CD4-positive, alpha-beta T cell treated with Interleukin-15 for 1 hour (primary cell): ENCODE results near the gene UBE2I.
"Not testable (repeated sequence)": the region's sequence is repeated elsewhere in the genome, so short reads cannot be mapped to it uniquely, and the experiment has no call there.

Experiments used
- DNase-seq: peaks from one replicate; pipeline ENCODE4 v3.0.0-alpha.2; 2020

Gene UBE2I

GRCh38 chr16:1277617-1278282, 31.7 kb upstream of the UBE2I start:
- DNase-seq: no peak

GRCh38 chr16:1278477-1278876, 31.0 kb upstream of the UBE2I start:
- DNase-seq: no peak

- DNase-seq: no peak
These were observed 30.1 kb upstream of the UBE2I start for GRCh38 chr16:1279081-1279944.

DNA sequence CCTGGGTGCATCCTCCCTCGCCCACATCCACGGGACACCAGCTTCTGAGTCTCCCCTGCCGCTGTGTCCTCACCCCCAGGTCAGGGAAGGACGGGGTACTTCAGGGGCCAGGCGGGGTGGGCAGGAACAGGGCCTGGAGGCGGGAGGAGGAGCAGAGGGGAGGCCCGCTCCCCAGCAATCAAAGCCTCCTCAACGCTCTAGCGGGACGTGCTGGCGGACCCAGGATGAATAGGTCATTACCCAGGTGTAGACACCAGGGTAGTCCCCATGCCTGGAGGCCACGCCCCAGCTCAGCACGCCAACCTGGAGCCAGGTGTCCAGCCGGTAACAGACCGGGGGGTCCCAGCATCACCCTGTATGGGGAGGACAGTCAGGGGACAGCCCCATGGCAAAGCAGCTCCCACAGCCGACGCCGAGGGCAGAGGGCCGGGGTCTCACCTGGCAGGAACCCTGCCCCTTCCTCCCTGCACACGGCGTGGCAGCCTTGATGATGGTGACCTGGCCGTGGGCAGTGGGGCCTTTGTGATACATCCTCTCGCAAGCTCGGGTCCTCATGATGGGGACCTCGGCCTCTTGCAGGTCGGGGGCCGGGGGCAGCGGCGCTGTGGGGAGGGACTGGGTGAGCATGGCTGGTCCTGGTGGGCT, 29.4 kb upstream of the UBE2I start:
- DNase-seq: no peak

GRCh38 chr16:1280783-1281182, 28.7 kb upstream of the UBE2I start:
- DNase-seq: no peak

- DNase-seq: no peak
These were observed 27.9 kb upstream of the UBE2I start for GRCh38 chr16:1281517-1281916.

DNA sequence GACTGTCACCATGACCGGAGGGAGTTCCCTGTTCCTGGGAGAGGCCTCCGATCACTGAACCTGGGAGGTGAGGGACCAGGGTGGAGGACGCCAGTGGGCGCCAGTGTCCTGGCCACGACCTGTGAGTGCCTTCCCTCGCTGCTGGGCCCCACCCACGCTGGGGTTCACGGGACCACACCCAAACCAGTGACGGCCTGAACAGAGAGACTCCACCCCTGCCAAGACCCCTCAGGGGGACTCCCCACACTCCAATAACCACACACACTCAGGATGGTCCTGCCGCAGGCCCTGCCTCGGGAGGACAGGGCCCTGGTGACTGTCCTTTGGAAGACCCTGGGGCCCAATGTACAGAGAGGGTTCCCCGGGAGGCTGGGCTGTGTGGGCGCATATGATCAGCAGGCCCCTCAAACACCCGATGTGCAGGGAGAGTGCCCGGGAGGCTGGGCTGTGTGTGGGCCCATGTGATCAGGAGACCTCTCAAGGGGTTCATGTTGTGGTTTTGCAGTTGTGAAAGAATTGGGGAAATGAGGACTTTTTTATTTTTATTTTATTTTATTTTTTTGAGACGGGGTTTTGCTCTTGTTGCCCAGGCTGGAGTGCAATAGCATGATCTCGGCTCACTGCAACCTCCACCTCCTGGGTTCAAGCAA, 27.0 kb upstream of the UBE2I start:
- DNase-seq: no peak

- no peak for DNase-seq
These were observed 26.1 kb upstream of the UBE2I start for GRCh38 chr16:1283296-1283695.

- DNase-seq: no peak
These were observed 25.3 kb upstream of the UBE2I start for GRCh38 chr16:1283996-1284616.

GRCh38 chr16:1285669-1286512, 23.5 kb upstream of the UBE2I start:
- no peak for DNase-seq

DNA sequence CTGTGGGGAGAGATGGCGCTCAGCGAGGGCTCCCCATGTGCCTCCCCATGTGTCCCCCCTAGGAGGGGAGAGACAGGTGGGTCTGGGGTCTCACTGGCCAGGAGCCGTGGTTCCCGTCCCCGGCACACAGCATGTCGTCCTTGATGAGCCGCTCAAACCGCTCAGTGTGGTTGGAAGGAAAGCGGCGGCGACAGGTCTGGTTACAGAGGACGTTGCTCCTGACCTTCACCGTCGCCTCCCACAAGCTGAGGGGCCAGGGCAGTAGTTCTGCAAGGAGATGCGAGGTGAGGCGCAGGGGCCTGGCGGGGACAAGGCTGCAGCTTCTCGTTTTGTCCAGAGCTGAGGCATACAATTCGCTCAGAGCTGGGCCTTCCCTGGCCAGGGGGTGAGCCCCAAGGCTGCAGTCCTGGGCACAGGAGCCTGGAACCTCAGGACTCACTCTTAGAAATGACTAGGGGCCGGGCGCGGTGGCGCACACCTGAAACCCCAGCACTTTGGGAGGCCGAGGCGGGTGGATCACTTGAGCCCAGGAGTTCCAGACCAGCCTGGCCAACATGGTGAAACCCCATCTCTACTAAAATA, 22.8 kb upstream of the UBE2I start:
- DNase-seq: no peak

GRCh38 chr16:1287982-1288670, 21.3 kb upstream of the UBE2I start:
- DNase-seq: no peak

DNA sequence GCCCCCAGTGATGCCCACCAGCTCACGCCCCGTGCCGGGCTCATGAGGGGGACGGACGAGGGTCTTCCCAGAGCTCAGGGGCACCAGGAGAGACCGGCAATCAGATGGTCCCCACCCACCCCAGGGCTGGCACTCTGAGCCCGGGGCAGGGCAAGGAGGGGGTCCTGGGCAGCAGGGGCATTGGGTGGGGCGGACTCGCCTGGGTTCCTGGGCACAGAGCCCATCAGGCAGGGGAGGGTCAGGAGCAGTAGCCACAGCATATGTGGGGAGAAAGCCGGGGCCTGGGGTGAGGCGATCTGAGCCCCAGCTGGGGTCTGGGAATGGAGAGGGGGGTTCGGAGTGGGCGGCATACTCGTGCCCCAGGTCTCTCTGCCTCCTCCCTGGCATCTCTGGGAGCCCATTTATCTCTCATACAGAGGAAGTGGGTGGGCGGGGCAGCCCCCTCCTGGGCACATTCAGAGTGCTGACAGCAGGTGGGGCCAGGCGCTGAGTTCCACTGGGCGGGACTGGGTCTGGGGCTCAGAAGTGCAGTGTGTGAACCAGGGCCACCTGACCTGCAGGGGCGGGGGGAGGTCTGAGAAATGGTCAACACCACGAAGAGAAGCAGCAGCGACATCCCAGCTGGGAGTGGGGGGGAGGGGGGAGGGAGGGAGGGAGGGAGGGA, 20.5 kb upstream of the UBE2I start:
- DNase-seq: no peak

DNA sequence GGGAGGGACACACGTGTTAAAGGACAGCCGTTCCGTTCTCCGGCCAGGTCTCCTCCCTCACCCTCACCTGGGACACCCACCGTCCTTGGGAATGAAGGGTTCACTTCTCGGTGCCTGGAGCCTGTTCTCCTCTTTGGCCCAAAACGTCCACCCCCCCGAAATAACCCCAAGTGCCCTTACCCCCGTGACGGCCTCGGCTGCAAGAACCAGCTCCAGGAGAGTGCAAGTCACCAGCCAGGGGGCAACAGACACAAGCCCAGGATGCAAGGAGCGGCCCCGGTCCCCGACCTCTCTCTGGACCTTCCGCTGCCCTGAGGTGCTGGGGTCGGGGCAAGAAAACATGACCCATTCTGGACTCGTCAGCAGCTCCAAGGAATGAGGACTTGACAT, 20.0 kb upstream of the UBE2I start:
- DNase-seq: no peak

DNA sequence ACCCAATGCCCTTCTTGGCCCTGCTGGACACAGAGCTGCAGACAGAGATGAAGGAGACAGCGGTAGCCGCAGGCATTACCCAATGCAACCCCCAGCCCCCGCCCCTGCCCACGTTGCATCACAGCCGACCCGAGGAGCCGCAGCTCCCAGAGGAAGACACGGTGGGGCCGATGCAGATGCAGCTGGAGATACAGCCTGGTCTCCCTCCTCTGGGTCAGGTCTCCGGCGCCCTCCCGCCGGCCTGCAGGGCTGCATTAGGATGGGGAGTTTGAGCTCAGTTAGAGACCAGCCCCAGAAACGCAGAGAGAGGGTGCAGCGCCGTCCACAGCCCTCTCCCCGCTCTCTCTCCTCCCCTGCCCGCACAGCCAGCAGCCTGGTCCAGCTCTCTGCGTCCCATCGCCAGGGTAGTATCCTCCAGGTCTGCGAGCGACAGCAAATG, 19.4 kb upstream of the UBE2I start:
- DNase-seq: no peak

GRCh38 chr16:1290860-1291575, 18.4 kb upstream of the UBE2I start:
- no peak for DNase-seq

GRCh38 chr16:1291576-1291974, 17.9 kb upstream of the UBE2I start:
- DNase-seq: no peak

- not testable (repeated sequence) for DNase-seq
These were observed 17.2 kb upstream of the UBE2I start for GRCh38 chr16:1292208-1292607.

GRCh38 chr16:1292808-1293207, 16.6 kb upstream of the UBE2I start:
- not testable (repeated sequence) for DNase-seq
